Stimulated activated CD4-positive, alpha-beta T cell treated with anti-CD3 and anti-CD28 coated beads, Interleukin-1b, Interleukin-23, amount 100 ng/mL, for 1 hour (primary cell): ENCODE data around the gene SIL1.
"Not testable (repeated sequence)": the region's sequence is repeated elsewhere in the genome, so short reads cannot be mapped to it uniquely, and the experiment has no call there.

ENCODE experiments used
- DNase-seq, 2 donors: peaks; one replicate each; pipeline ENCODE4 v3.0.0-alpha.2; 2020; ENCODE audit warnings: low read depth in 2 of 2

The SIL1 gene

DNA sequence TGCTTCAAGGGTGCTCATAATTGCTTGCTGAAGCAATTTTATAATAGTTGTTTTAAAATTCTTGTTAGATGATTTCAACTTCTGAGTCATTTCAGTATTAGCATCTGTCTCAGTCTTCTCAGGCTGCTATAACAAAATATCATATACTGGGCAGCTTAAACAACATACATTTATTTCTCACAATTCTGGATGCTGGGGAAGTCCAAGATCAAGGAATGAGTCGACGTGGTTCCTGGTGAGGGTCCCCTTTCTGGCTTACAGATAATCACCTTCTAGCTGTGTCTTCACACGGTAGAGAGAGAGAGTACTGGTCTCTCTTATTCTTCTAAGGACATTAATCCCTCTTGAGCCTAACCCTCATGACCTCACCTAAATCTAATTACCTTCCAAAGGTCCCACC is 160.4 kb downstream of the SIL1 start:
- DNase-seq, result no peak

DNA sequence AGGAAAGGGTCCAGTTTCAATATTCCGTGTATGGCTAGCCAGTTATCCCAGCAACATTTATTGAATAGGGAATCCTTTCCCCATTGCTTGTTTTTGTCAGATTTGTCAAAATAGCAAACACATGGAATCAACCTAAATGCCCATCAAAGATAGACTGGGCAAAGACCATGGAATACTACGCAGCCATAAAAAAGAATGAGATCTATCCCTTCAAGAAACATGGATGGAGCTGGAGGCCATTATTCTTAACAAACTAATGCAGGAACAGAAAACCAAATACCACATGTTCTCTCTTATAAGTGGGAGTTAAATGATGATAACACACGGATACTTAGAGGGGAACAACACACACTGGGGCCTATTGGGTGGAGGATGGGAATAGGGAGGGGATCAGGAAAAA is 161.8 kb downstream of the SIL1 start:
- DNase-seq, result not testable (repeated sequence)

DNA sequence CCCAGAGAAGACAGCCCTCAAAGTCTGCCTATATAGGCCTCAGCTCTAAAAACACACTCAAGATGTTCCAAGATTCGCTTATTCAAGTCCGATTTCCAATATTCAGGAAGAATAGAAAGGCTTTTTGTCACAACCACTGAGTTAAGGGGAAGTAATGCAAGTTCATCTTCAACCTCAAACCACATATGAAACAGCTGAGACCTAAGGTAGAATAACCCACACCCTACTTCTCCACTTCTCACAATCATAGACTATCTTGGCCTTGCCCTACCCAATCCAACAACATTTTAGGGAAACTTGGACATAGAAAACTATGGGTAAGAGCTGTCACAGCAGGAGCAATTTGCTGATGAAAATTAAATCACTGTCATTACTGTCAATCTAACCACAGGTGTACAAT is 171.0 kb downstream of the SIL1 start:
- DNase-seq, result no peak

DNA sequence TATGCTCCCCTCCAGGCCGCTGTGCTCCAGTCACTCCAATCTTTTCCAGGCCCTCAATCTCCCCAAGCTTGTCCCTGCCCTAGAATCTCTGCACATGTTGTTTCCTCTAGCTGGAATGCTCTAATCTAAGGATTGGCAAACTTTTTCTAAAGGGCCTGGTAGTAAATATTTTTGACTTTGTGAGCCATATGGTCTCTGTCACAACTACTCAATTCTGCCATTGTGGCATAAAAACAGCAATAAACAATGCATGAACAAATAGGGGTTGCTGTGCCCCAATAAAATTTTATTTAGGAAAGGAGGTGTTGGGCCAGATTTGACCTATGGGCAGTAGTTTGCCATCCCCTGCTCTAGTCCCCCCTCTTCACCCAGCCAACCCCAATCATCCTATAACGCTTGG is 172.5 kb downstream of the SIL1 start:
- DNase-seq, result no peak

DNA sequence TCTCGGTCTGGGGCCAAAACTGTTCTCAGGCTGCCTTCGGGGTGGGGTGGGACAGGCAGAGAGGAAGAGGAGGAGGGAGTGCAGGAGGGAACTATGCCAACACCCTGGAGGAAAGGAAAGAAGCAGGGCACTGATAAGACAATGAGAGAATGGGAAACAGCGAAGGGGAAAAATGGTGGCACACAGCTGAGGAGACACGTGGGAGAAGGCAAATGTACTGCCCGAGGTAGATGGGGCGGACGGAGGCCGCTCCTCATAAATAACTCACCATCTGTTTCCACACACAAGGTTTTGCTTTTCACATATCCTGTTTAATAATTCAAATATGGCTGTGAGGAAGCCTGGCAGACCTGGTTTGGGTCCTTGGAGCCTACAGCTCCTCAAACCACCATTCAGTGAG is 174.9 kb downstream of the SIL1 start:
- DNase-seq, result no peak

DNA sequence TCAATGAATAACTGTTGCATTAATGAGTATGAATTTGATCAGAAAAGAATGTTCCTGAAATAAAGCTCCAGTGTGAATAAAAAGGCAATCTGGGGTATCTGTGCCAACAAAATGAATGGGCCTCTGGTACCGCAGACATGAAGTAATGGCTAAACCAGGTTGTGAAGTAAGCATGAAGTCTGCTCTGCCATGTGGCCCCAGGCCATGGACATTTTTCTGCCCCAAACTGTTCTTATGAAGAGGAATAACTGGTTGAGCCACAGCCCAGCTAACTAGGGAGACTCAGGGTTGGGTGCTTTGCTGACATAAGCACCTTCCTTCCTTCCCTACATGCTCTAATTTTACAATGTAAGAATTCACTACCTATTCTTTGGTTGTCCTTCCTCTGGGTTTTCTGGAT is 175.6 kb downstream of the SIL1 start:
- DNase-seq, result no peak

DNA sequence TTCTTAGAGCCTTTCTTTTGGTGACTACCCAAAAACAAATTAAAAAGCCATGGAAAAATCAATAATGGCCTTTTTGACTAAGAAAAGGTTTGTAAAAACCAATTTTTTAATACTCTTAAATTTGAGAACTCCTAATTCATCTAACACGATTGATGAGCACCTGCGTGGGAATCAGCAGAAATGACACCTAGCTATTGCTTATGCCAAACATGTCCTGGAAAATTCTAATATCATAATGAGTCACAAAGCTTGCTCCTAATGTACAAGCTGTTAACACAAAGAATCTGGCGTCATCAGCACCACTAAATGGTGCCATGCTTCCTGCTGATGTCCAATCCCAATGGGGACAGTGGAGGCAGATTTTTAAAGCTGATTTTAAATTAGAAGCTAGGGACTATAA is 176.8 kb downstream of the SIL1 start:
- no peak for DNase-seq

DNA sequence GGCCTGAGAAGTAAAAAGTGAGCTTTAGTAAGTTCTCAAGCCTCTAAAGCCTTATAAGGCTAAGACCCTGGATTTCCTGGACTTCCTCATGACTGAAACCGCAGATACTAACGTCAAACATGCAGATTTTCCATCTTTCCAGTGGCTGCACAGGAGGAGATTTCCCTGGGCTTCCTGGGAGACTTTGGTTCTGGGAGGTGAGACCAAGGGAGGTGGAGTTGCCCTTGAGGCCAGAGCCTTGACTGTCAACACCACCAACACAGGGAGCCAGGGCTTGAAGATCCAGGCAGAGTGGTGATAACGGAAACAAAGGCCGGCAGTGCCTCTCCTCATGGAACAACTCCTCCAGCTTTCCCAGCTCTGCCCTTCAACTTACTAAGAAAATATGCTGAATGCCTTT is 178.3 kb downstream of the SIL1 start:
- DNase-seq, result no peak

DNA sequence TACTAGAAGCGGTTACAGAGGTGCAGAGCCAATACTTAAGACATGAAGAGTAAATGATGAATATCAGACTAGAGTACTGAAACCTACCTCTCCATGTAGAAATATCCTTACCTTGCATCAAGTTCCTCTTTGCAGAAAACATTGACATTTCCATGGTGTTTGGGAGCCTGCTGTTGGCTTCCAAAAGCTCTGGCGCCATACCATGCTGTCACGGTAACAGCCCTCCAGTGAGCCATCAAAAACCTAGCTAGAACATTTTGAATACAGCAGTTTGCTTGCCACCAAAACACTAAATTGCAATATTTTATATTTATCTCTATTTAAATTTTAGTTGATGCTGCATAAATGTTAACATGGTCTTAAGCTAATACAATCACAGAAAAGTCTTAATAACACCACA is 179.0 kb downstream of the SIL1 start:
- no peak for DNase-seq

DNA sequence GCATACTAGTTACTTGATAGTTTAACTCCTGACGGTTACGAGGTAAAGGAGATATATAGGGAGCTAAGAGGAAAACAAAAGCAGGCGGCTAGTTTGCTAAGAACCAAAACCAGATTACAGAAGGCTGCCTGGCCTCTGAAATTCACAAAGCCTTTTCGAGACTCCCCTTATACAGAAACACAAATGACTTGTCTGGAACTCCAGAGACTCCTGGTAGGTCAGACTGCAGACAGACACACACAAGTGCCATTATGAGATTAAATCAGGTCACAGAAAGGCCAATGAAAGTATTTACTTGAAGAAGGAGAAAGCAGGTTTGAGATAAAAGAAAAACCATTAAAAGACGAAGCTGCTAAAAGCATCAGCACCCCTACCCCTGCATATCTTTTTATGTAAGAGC is 180.5 kb downstream of the SIL1 start:
- DNase-seq, result no peak

DNA sequence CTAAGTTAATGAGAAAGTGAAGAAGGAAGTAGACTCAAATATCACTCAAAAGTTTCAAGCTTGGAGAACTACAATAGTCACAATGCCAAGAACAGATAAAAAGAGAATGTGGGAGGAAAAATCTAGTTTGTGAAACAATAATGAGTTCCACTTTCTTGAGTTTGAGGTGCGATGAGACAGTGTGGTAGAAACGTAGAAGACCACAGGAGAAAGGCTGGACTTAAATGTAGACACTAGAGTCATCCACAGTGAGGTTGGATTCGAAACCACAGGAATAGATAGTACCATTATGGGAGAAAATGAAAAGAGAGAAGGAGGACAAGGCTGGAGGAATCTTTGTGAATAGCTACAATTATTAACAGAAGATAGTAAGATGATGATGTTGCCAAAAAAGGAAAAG is 182.0 kb downstream of the SIL1 start:
- no peak for DNase-seq

DNA sequence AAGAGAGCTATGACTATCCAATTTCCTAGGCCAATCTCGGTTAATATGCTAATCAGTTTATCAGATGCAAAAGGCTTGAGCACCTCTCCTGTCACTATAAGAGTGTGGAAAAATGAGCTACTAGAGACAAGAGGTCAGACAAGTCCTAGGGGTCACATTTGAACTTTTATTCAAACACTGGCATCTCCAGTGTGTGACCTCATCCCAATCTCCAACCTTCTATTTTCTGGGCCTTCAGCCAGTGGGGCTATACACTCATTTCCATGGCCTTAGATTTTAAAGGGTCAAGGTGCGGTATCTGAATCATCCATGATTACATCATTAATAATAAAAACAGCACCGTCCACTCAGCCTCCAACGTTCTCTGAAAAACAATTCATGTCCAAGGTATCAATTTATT is 183.4 kb downstream of the SIL1 start:
- no peak for DNase-seq

DNA sequence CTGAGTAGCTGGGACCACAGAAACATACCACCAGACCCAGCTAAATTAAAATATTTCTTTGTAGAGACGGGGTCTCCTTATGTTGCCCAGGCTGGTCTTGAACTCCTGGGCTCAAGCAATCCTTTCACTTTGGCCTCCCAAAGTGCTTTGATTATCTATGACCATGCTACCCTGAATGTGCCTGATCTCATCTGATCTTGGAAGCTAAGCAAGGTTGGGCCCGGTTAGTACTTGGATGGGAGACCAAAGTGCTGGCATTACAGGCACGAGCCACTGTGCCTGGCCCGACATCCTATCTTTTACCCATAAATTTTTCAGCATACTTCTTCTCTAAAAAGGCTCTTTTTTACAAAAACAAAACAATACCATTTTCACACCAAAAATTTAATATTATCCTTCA is 186.0 kb downstream of the SIL1 start:
- DNase-seq, result no peak

DNA sequence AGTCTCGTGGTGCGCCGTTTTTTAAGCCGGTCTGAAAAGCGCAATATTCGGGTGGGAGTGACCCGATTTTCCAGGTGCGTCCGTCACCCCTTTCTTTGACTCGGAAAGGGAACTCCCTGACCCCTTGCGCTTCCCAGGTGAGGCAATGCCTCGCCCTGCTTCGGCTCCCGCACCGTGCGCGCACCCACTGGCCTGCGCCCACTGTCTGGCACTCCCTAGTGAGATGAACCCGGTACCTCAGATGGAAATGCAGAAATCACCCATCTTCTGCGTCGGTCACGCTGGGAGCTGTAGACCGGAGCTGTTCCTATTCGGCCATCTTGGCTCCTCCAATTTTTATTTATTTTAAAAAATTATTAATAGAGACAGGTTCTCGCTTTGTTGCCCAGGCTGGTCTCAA is 187.0 kb downstream of the SIL1 start:
- not testable (repeated sequence) for DNase-seq

DNA sequence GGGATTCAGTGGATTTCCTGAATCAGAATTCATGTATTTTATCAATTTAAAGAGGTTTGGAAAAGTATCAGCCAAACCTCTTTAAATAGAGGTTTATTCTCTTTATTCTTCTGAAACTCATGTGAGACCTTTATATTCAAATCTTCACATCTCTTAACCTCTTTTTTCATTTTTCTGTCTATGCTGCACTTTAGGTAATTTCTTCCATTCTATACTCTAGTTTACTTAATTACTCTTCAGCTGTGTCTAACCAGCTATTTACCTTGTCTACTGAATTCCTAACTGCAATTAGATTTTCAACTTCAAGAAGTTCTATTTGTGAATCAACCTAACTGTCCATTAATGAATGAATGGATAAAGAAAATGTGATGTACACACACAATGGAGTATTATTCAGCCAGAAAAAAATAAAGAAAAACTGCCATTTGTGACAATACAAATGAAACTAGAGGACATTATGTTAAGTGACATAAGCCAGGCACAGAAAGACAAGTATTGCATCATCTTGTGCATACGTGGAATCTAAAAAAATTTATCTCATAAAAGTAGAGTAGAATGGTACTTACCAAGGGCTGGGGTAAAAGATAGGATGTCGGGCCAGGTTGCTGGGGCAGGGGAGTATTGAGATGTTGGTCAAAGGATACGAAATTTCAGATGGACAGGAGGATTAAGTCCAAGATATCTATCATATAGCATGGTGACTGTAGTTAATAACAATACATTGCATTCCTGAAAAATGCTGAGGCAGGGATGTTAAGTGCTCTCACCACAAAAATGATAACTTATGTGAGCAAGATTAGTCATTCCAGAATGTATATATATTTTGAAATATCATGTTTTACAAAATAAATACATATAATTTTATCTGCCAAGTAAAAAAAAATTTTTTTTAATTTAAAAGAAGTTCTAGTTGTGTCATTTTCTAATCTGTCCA is 193.5 kb downstream of the SIL1 start:
- no peak for DNase-seq

DNA sequence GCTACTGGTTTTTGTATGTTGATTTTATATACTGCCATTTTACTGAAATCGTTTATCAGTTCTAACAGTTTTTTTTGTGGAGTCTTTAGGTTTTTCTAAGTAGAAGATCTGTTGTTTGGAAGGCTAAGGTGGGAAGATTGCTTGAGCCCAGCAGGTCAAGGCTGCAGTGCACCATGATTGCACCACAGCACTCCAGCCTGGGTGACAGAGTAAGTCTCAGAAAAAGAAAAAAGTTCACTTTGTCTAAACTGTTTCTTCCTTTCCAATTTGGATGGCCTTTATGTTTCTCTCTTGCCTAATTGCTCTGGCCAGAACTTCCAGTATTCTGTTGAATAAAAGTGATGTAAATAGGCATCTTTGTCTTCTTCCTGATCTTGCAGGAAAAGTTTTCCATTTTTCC is 198.5 kb downstream of the SIL1 start:
- no peak for DNase-seq

DNA sequence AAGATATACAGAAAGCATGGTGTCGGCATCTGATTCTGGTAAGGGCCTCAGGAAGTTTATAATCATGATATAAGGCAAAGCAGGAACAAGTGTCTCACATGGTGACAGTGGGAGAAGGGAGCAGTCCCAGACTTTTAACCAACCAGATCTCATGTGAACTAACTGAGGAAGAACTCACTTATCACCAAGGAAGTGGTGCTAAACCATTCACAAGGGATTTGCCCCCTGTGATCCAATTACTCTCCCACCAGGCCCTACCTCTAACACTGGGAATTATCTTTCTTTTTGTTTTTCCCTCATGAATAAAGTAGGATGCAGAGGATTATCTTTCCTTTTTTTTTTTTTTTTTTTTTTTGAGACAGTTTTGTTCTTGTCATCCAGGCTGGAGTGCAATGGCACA is 199.6 kb downstream of the SIL1 start:
- DNase-seq, result no peak

DNA sequence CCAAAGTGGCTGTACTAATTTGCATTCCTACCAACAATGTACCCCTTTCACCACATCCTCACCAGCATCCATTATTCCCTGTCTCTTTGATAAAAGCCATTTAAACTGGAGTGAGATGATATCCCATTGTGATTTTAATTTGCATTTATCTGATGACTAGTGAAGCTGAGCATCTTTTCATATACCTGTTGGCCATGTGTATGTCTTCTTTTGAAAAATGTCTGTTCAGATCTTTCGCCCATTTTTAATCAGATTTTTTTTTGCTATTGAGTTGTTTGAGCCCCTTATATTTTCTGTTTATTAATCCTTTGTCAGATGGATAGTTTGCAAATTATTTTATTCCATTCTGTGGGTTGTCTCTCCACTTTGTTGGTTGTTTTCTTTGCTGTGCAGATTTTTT is 202.0 kb downstream of the SIL1 start:
- DNase-seq, result no peak

DNA sequence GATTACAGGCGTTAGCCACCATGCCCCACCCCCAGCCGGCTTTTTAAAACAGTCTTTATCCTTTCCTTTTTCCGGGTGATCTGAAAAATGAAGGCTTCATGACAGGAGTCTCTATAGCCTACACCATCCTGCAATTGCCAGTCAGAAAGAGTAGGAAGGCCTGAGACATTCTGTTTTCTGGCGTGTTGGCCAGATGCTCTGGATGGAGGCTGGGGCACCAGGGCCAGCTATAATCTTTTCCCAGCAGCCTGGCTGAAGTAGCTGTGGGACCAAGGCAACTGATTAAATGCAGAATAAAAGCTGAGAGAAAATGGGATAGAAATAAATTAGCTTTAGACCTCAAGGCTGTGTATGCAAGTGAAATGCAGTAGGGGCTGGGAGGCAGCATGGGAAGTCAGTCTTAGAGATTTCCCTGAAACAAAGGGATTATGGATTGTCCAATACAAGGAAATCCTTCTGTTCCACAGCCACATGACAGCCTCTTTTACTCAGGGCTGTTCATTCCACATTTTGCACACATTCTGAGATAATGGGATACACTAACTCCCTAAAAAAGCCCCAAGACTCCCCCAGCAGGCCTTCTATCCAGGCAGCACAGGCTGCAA is 207.1 kb downstream of the SIL1 start:
- DNase-seq, result no peak

DNA sequence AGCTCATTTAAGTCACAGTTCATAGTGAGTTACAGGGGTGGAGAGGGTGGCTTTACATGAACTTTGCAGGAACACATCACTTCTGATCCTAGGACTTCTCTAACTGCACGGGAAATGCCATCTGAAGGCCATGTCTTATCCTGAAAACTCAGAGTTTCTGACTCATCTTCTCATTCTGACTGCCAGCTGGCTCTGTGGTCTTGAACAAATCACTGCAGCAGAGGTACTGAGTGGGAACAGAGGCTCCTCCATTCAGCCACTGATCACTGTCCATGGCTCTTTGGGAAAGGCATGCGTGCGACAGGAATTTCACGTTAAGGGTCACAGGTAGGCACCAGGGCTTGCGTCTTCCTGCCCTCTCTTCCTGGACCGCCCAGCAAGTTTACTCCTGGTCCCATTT is 208.4 kb downstream of the SIL1 start:
- no peak for DNase-seq

DNA sequence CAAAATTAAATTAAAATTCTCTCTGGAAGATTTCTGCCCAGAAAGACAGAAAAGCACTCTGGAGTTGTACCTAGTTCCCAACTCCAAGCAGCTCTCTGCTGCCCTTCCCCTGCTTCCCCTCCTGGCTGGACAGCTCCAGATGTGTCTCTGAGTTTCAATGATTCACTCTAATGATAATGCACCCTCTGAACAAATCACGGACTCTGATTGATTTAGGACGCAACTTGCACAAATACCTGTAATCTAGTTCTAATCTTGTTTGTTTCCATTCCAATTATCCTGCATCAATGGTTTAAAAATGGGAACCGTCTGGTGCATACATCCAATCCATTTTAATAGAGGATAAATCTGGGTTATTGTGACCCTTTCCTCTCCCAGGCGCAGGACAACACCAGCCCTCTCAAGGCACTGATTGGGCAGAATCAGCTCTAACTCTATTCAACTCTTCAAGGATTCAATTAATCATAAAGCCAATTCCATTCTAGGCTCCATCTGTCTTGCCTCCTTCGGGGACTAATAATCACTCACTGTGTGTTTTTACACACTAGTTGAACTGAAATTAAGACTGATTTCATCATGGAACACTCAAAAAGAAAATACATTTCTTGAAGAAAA is 211.9 kb downstream of the SIL1 start:
- no peak for DNase-seq

DNA sequence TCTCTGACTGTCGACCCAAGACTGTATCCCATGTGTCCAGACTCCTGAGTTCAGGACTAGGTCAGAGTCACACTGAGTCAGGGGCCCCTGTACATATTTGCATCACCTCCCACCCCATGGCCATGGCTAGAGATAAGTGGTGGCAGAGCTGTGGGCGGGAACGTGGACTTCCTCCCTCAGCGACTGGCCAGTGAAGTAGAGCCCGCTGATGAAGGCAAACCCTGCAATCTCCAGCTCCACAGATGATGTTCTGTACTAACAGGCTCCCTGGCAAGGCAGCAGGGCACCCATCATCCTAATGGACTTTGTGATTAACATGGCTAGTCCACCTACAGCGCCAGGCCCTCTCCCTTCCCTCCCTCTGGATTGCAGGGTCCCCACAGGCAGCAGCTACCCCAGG is 212.5 kb downstream of the SIL1 start:
- no peak for DNase-seq

DNA sequence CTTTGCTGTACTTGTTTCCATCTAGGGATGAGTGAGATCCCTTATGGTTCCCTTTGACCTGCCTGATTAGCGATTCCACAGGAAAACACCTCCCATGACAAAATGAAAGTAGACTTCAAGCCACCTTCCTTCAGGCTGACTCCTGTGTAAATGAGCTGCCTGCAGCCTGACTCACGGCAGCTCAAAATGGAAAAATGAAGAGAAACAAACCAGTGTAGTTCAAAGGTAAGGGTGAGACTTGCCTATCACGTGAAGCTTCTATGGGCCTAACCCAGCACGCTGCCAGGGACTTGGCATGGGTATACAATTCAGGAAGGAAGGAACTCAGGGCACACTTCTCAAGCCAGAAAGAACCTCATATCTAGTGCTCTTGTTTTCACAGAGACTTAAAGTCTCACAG is 212.9 kb downstream of the SIL1 start:
- no peak for DNase-seq
